ENCODE measurements around the gene TPMT. TPM values are rescaled to one million over a fixed set of nuclear protein-coding genes. Genes with fewer than 3 reads are reported as not detected.

TPMT gene
- total RNA-seq, 5 donors from 2014 or later (not counting 1 experiment from before 2014, with no cell fraction given), result 4.2 to 6.5 (median 5.5) TPM

- Mint-ChIP-seq H3K27ac (no peak overlapping the region), H3K4me3 (no peak overlapping the region), H3K36me3 (no peaks in the 10 kb centered on the region), H3K9me3 (peaks cover 7 to 11% (median 8%) of the 10 kb centered on the region in 3 donors), H3K4me1 (no peaks in the 10 kb centered on the region), H3K27me3 (peaks cover 16 to 17% of the 10 kb centered on the region in 2 donors)
- ChIA-PET CTCF (no interaction called here), POLR2A (no interaction called here)
- no peaks in the 10 kb centered on the region for H3K4me1 ChIP-seq (ENCODE audit: control insufficient read depth in 1 of 2, extremely low read depth in 1 of 2, insufficient read depth in 2 of 2, low read length in 2 of 2)
- H3K27me3 ChIP-seq (replicated peaks in 1 of 2; ENCODE audit: control insufficient read depth in 2 of 2, extremely low read depth in 1 of 2, insufficient read depth in 2 of 2, low read length in 1 of 2), result peaks cover 0 to 17% of the 10 kb centered on the region in 2 experiments
- H3K9me3 ChIP-seq, result no peaks in the 10 kb centered on the region
- H3K4me3 ChIP-seq (ENCODE audit: control insufficient read depth in 1 of 2, extremely low read depth in 1 of 2, low read length in 1 of 2), result no peak overlapping the region
- H3K27ac ChIP-seq (ENCODE audit: low read length), result no peak overlapping the region
- no peaks in the 10 kb centered on the region for H3K36me3 ChIP-seq (ENCODE audit: control insufficient read depth in 2 of 2, extremely low read depth in 1 of 2, insufficient read depth in 1 of 2, low read length in 1 of 2)
- DNase-seq (no peak), ATAC-seq (replicated peaks in 1 of 4) (no peak)
- 92% methylated on average over 4 of the region's 5 CpGs for WGBS (ENCODE audit: insufficient coverage)
These were observed 67.3 kb downstream of the TPMT start for GRCh38 chr6:18087396-18088165.

DNA sequence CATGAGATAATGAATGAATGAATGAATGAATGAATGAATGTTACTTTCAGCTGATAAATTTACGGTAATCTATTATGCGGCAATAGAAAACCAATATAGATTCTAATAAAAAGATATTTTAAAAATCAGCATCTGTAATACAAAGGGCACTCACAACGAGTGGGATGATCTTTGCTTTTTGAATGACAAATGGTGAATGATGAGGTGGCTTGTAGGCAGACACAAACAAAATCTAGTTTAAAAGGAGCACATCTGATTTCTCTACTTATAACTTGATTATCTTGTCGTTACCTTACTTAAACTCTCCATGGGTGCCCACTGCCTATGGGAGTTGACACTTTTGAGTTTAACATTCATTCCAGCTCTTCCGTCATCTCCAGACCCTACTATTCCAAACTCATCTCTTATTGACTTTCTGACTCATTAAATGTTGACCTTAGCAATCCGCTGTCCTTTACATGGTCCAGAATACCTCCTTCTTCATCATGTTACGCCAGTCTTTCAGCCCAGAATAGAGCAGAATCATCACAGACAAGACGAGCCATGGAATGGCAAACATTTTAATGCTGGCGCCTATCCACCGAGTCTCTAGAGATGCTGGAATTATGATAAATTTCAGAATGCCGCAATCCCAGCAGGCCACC lies 73.7 kb downstream of the TPMT start:
- ATAC-seq (replicated peaks in 1 of 4) (no peak), DNase-seq (no peak)
- H3K4me1 ChIP-seq (ENCODE audit: control insufficient read depth in 1 of 2, extremely low read depth in 1 of 2, insufficient read depth in 2 of 2, low read length in 2 of 2), result no peaks in the 10 kb centered on the region
- no peaks in the 10 kb centered on the region for H3K36me3 Mint-ChIP-seq
- H3K4me3 ChIP-seq (ENCODE audit: control insufficient read depth in 1 of 2, extremely low read depth in 1 of 2, low read length in 1 of 2), result no peak overlapping the region
- CTCF ChIA-PET, result no interaction called here
- no peak overlapping the region for H3K27ac Mint-ChIP-seq
- H3K9me3 ChIP-seq, result no peaks in the 10 kb centered on the region
- H3K27ac ChIP-seq (ENCODE audit: low read length), result no peak overlapping the region
- H3K4me1 Mint-ChIP-seq, result no peaks in the 10 kb centered on the region
- no peaks in the 10 kb centered on the region for H3K36me3 ChIP-seq (ENCODE audit: control insufficient read depth in 2 of 2, extremely low read depth in 1 of 2, insufficient read depth in 1 of 2, low read length in 1 of 2)
- WGBS (ENCODE audit: insufficient coverage), result 87% methylated on average over 7 of the region's 11 CpGs
- H3K27me3 Mint-ChIP-seq, result peaks cover 15% of the 10 kb centered on the region in 2 donors
- peaks cover 0 to 6% (median 0%) of the 10 kb centered on the region in 3 donors for H3K9me3 Mint-ChIP-seq
- H3K27me3 ChIP-seq (replicated peaks in 1 of 2; ENCODE audit: control insufficient read depth in 2 of 2, extremely low read depth in 1 of 2, insufficient read depth in 2 of 2, low read length in 1 of 2), result peaks cover 0 to 10% of the 10 kb centered on the region in 2 experiments
- POLR2A ChIA-PET, result no interaction called here
- no peak overlapping the region for H3K4me3 Mint-ChIP-seq

- peaks cover 18 to 19% of the 10 kb centered on the region in 2 donors for H3K27me3 Mint-ChIP-seq
- peaks cover 0 to 8% of the 10 kb centered on the region in 2 experiments for H3K27me3 ChIP-seq (replicated peaks in 1 of 2; ENCODE audit: control insufficient read depth in 2 of 2, extremely low read depth in 1 of 2, insufficient read depth in 2 of 2, low read length in 1 of 2)
- no peaks in the 10 kb centered on the region for H3K36me3 Mint-ChIP-seq
- DNase-seq (no peak), ATAC-seq (replicated peaks in 1 of 4) (no peak)
- no peak overlapping the region for H3K4me3 Mint-ChIP-seq
- H3K4me3 ChIP-seq (ENCODE audit: control insufficient read depth in 1 of 2, extremely low read depth in 1 of 2, low read length in 1 of 2), result no peak overlapping the region
- H3K27ac ChIP-seq (ENCODE audit: low read length), result no peak overlapping the region
- ChIA-PET CTCF (no interaction called here), POLR2A (no interaction called here)
- H3K9me3 ChIP-seq, result no peaks in the 10 kb centered on the region
- WGBS (ENCODE audit: insufficient coverage), result 64% methylated on average over 3 of the region's 4 CpGs
- H3K4me1 Mint-ChIP-seq, result no peaks in the 10 kb centered on the region
- peaks cover 4 to 10% (median 4%) of the 10 kb centered on the region in 3 donors for H3K9me3 Mint-ChIP-seq
- no peaks in the 10 kb centered on the region for H3K36me3 ChIP-seq (ENCODE audit: control insufficient read depth in 2 of 2, extremely low read depth in 1 of 2, insufficient read depth in 1 of 2, low read length in 1 of 2)
- H3K27ac Mint-ChIP-seq, result no peak overlapping the region
- H3K4me1 ChIP-seq (ENCODE audit: control insufficient read depth in 1 of 2, extremely low read depth in 1 of 2, insufficient read depth in 2 of 2, low read length in 2 of 2), result no peaks in the 10 kb centered on the region
These were observed 74.3 kb downstream of the TPMT start for GRCh38 chr6:18080544-18080943.

GRCh38 chr6:18078866-18079265 lies 76.0 kb downstream of the TPMT start:
- no peak overlapping the region for H3K4me3 ChIP-seq (ENCODE audit: control insufficient read depth in 1 of 2, extremely low read depth in 1 of 2, low read length in 1 of 2)
- DNase-seq, result no peak
- ChIA-PET POLR2A (no interaction called here), CTCF (no interaction called here)
- Mint-ChIP-seq H3K9me3 (peaks cover 9 to 12% (median 10%) of the 10 kb centered on the region in 3 donors), H3K27ac (no peak overlapping the region), H3K27me3 (peaks cover 13 to 14% of the 10 kb centered on the region in 2 donors), H3K4me1 (no peaks in the 10 kb centered on the region), H3K36me3 (no peaks in the 10 kb centered on the region), H3K4me3 (no peak overlapping the region)
- ATAC-seq (replicated peaks in 1 of 4), result no peak
- no peaks in the 10 kb centered on the region for H3K36me3 ChIP-seq (ENCODE audit: control insufficient read depth in 2 of 2, extremely low read depth in 1 of 2, insufficient read depth in 1 of 2, low read length in 1 of 2)
- H3K27me3 ChIP-seq (replicated peaks in 1 of 2; ENCODE audit: control insufficient read depth in 2 of 2, extremely low read depth in 1 of 2, insufficient read depth in 2 of 2, low read length in 1 of 2), result peaks cover 0 to 8% of the 10 kb centered on the region in 2 experiments
- no peaks in the 10 kb centered on the region for H3K9me3 ChIP-seq
- H3K4me1 ChIP-seq (ENCODE audit: control insufficient read depth in 1 of 2, extremely low read depth in 1 of 2, insufficient read depth in 2 of 2, low read length in 2 of 2), result no peaks in the 10 kb centered on the region
- WGBS (ENCODE audit: insufficient coverage), result 86% methylated on average over 1 of the region's 3 CpGs
- H3K27ac ChIP-seq (ENCODE audit: low read length), result no peak overlapping the region

Other genes starting within 250 kb of the TPMT start
- 1 to 10 TPM in 2 of 5 donors, under 1 TPM in 3; 0.55 to 2.0 (median 0.92) TPM for gene KIF13A, start 167.4 kb downstream of the TPMT start, total RNA-seq
- gene NHLRC1, start 32.4 kb downstream of the TPMT start, total RNA-seq, result 1 to 10 TPM in 2 of 5 donors, under 1 TPM in 3; 0.48 to 1.2 (median 0.99) TPM
- 10 to 100 TPM in 3 of 5 donors, 1 to 10 TPM in 2; 9.0 to 10.7 (median 10.4) TPM for gene KDM1B, start 345 bp upstream of the TPMT start, total RNA-seq
- gene DEK, start 109.5 kb upstream of the TPMT start, total RNA-seq, result 100 to 1,000 TPM in 3 of 5 donors, 10 to 100 TPM in 2; 60.7 to 113 (median 103) TPM
- 1 to 10 TPM; 3.2 to 4.8 (median 4.3) TPM for gene RNF144B, start 232.3 kb upstream of the TPMT start, total RNA-seq